H1 (cell line): ENCODE measurements around the gene EMP3. TPM values are rescaled to one million over a fixed set of nuclear protein-coding genes. Genes with fewer than 3 reads are reported as not detected.

Experiments used
- CTCF ChIA-PET: fragments of 300-600 bp; sonication (Branson Sonifier 250); formaldehyde crosslinking; loops from one replicate; lab custom pipeline; 2021; ENCODE audit not compliant: partially characterized antibody; lab: Charles Lee
- POLR2A ChIA-PET: fragments of 300-600 bp; sonication (Branson Sonifier 250); formaldehyde crosslinking; loops from one replicate; lab custom pipeline; 2021; ENCODE audit warnings: inconsistent platforms; ENCODE audit not compliant: partially characterized antibody; lab: Charles Lee
- DNase-seq, 2 experiments: peaks; one replicate each; pipeline versions ENCODE4 v3.0.0 to v3.0.0-alpha.2; 2010 to 2022; ENCODE audit warnings: low spot score in 2 of 2, low read depth in 1 of 2, mixed read lengths in 1 of 2
- FAIRE-seq: peaks from 2 replicates; lab custom pipeline; 2011; peaks lifted over from hg19 to GRCh38; lab: Jason Lieb, UNC
- H2AFZ ChIP-seq: 2 replicates; pipeline ENCODE4 v1.8.1; 2012; ENCODE audit warnings: low read length, inconsistent platforms
- H2AK5ac ChIP-seq: 2 replicates; pipeline ENCODE4 v1.6.1; 2013; ENCODE audit warnings: low read depth, low read length
- H2BK120ac ChIP-seq: replicated peaks from 2 replicates; pipeline ENCODE3; 2013; ENCODE audit warnings: low read depth, low read length, inconsistent platforms
- H2BK12ac ChIP-seq: 2 replicates; pipeline ENCODE4 v1.6.1; 2013; ENCODE audit warnings: low read depth, low read length
- H2BK15ac ChIP-seq: 2 replicates; pipeline ENCODE4 v1.6.1; 2013; ENCODE audit warnings: low read length
- H2BK20ac ChIP-seq: 2 replicates; pipeline ENCODE4 v1.6.1; 2013; ENCODE audit warnings: low read length
- H2BK5ac ChIP-seq: 2 replicates; pipeline ENCODE4 v1.6.1; 2013; ENCODE audit warnings: low read depth, low read length
- H3K14ac ChIP-seq: 2 replicates; pipeline ENCODE4 v1.6.1; 2013; ENCODE audit warnings: inconsistent platforms; ENCODE audit not compliant: insufficient read length
- H3K18ac ChIP-seq: 2 replicates; pipeline ENCODE4 v1.6.1; 2013; ENCODE audit warnings: low read length; ENCODE audit errors: extremely low read depth
- H3K23ac ChIP-seq: 2 replicates; pipeline ENCODE4 v1.6.1; 2013; ENCODE audit warnings: inconsistent platforms; ENCODE audit not compliant: insufficient read length
- H3K23me2 ChIP-seq: 2 replicates; pipeline ENCODE4 v1.6.1; 2013; ENCODE audit warnings: low read depth, low read length
- H3K27ac ChIP-seq: 2 replicates; pipeline ENCODE4 v1.6.1; 2011; ENCODE audit warnings: low read depth, low read length, inconsistent platforms
- H3K27me3 ChIP-seq, 4 experiments: replicated peaks in 1 of 4; 1 replicate in 1 of 4; 2 replicates in 3 of 4; pipeline versions ENCODE4 v1.6.1 to v1.8.1; 2011 to 2013; ENCODE audit warnings: low read length in 3 of 4, mild to moderate bottlenecking in 3 of 4, inconsistent platforms in 2 of 4, mixed read lengths in 2 of 4, moderate library complexity in 1 of 4; ENCODE audit not compliant: control insufficient read depth in 3 of 4, insufficient read depth in 3 of 4; ENCODE audit errors: extremely low read depth in 1 of 4
- H3K36me3 ChIP-seq, 4 experiments: 2 replicates each; pipeline versions ENCODE4 v1.6.1 to v1.8.1; 2011 to 2013; ENCODE audit warnings: mild to moderate bottlenecking in 4 of 4, low read length in 3 of 4, moderate library complexity in 2 of 4, control low read depth in 1 of 4, inconsistent platforms in 1 of 4; ENCODE audit not compliant: insufficient read depth in 4 of 4, control insufficient read depth in 2 of 4
- H3K4ac ChIP-seq: replicated peaks from 2 replicates; pipeline ENCODE3; 2013; ENCODE audit warnings: low read length, low read depth, mixed read lengths, inconsistent platforms; ENCODE audit not compliant: insufficient read length
- H3K4me1 ChIP-seq, 4 experiments: replicated peaks in 1 of 4; 1 replicate in 1 of 4; 2 replicates in 3 of 4; pipeline versions ENCODE4 v1.6.1 to v1.8.1; 2011 to 2013; ENCODE audit warnings: low read length in 3 of 4, inconsistent platforms in 2 of 4, mixed read lengths in 1 of 4; ENCODE audit not compliant: insufficient read depth in 4 of 4, control insufficient read depth in 3 of 4
- H3K4me2 ChIP-seq, 2 experiments: 2 replicates each; pipeline versions ENCODE4 v1.6.1 to v1.8.1; 2011 to 2013; ENCODE audit warnings: low read depth in 2 of 2, low read length in 2 of 2, control low read depth in 1 of 2, inconsistent platforms in 1 of 2, mild to moderate bottlenecking in 1 of 2; ENCODE audit not compliant: insufficient read depth in 1 of 2
- H3K4me3 ChIP-seq, 4 experiments: fragments of 200-600, 300-600 bp in 1 of 4; sonication (generic), shearing (Covaris generic), sonication (Bioruptor Twin) in 1 of 4; 2 replicates each; pipeline versions ENCODE4 v1.5.1 to v1.8.1; 2011 to 2016; ENCODE audit warnings: low read length in 4 of 4, low read depth in 3 of 4, control low read depth in 2 of 4, inconsistent platforms in 2 of 4, mild to moderate bottlenecking in 2 of 4, mixed read lengths in 1 of 4, moderate library complexity in 1 of 4; ENCODE audit not compliant: insufficient read depth in 2 of 4; ENCODE audit errors: extremely low read depth in 1 of 4
- H3K56ac ChIP-seq: replicated peaks from 2 replicates; pipeline ENCODE3; 2013; ENCODE audit warnings: low read depth, mild to moderate bottlenecking, mixed read lengths, low read length, inconsistent platforms; ENCODE audit not compliant: insufficient read length
- H3K79me1 ChIP-seq: 2 replicates; pipeline ENCODE4 v1.6.1; 2013; ENCODE audit warnings: low read depth, low read length, control low read depth
- H3K79me2 ChIP-seq, 2 experiments: 2 replicates each; pipeline versions ENCODE4 v1.6.1 to v1.8.1; 2012 to 2013; ENCODE audit warnings: low read length in 2 of 2, mild to moderate bottlenecking in 2 of 2, inconsistent platforms in 1 of 2; ENCODE audit not compliant: insufficient read depth in 2 of 2, control insufficient read depth in 1 of 2
- H3K9ac ChIP-seq, 4 experiments: replicated peaks in 1 of 4; 1 replicate in 1 of 4; 2 replicates in 3 of 4; pipeline versions ENCODE4 v1.6.1 to v1.8.1; 2011 to 2013; ENCODE audit warnings: low read depth in 3 of 4, low read length in 3 of 4, control low read depth in 2 of 4, mild to moderate bottlenecking in 2 of 4, moderate library complexity in 2 of 4, inconsistent platforms in 1 of 4; ENCODE audit errors: extremely low read depth in 1 of 4
- H3K9me3 ChIP-seq, 2 experiments: 2 replicates each; pipeline versions ENCODE4 v1.6.1 to v1.8.1; 2012 to 2013; ENCODE audit warnings: mild to moderate bottlenecking in 2 of 2, moderate library complexity in 2 of 2, control low read depth in 1 of 2, inconsistent platforms in 1 of 2, low read depth in 1 of 2, low read length in 1 of 2, mixed read lengths in 1 of 2; ENCODE audit not compliant: insufficient read depth in 2 of 2
- H4K20me1 ChIP-seq, 2 experiments: replicated peaks in 1 of 2; 2 replicates each; pipeline versions ENCODE3 to v1.8.1; 2011 to 2013; ENCODE audit warnings: inconsistent platforms in 2 of 2, low read length in 2 of 2, mild to moderate bottlenecking in 1 of 2; ENCODE audit not compliant: insufficient read depth in 2 of 2, control insufficient read depth in 1 of 2
- H4K5ac ChIP-seq: 2 replicates; pipeline ENCODE4 v1.6.1; 2013; ENCODE audit warnings: low read length, low read depth, mixed read lengths, inconsistent platforms; ENCODE audit not compliant: insufficient read length
- H4K8ac ChIP-seq: 2 replicates; pipeline ENCODE4 v1.8.0; 2013; ENCODE audit warnings: mild to moderate bottlenecking, moderate library complexity, low read length, inconsistent platforms; ENCODE audit not compliant: insufficient read depth; ENCODE audit errors: extremely low read depth
- H4K91ac ChIP-seq: replicated peaks from 2 replicates; pipeline ENCODE3; 2013; ENCODE audit warnings: low read length, mixed read lengths, inconsistent platforms; ENCODE audit not compliant: insufficient read length
- BRCA1 ChIP-seq: IDR thresholded peaks from 2 replicates; pipeline ENCODE4 v1.6.1; 2012; ENCODE audit warnings: low read depth, low read length, improper control_type of control experiment
- CBX8 ChIP-seq: fragments of 300-800, 300-1000 bp; sonication (generic); IDR thresholded peaks from 2 replicates; pipeline ENCODE4 v1.7.1; 2016; ENCODE audit warnings: low read depth, low read length, borderline replicate concordance
- CHD1 ChIP-seq: IDR thresholded peaks from 2 replicates; pipeline ENCODE4 v1.6.1; 2012; ENCODE audit warnings: low read depth, low read length, improper control_type of control experiment
- CHD2 ChIP-seq: IDR thresholded peaks from 2 replicates; pipeline ENCODE4 v1.6.1; 2012; ENCODE audit warnings: low read length, improper control_type of control experiment
- HDAC6 ChIP-seq: IDR thresholded peaks from one replicate; pipeline ENCODE4 v1.7.1; 2012; ENCODE audit warnings: low read depth, mild to moderate bottlenecking, inconsistent platforms, low read length, moderate library complexity
- JUN ChIP-seq: IDR thresholded peaks from 2 replicates; pipeline ENCODE4 v1.6.1; 2011; ENCODE audit warnings: low read depth, mild to moderate bottlenecking, improper control_type of control experiment, low read length
- KDM4A ChIP-seq: IDR thresholded peaks from one replicate; pipeline ENCODE4 v1.7.1; 2012; ENCODE audit warnings: low read depth, mild to moderate bottlenecking, moderate library complexity, low read length, inconsistent platforms; ENCODE audit not compliant: severe bottlenecking
- MAFK ChIP-seq: IDR thresholded peaks from 2 replicates; pipeline ENCODE4 v1.6.1; 2012; ENCODE audit warnings: low read depth, mild to moderate bottlenecking, improper control_type of control experiment, low read length
- NANOG ChIP-seq: IDR thresholded peaks from 2 replicates; pipeline ENCODE4 v1.6.1; 2011; ENCODE audit warnings: low read length, low read depth, mild to moderate bottlenecking, inconsistent platforms; ENCODE audit not compliant: insufficient read depth, poor library complexity, severe bottlenecking
- PHF8 ChIP-seq: fragments of 200-600 bp; sonication (generic); conservative IDR thresholded peaks from 2 replicates; pipeline ENCODE4 v1.7.1; 2012; ENCODE audit warnings: low read depth, mild to moderate bottlenecking, inconsistent platforms, low read length, moderate library complexity
- POLR2AphosphoS5 ChIP-seq: IDR thresholded peaks from 2 replicates; pipeline ENCODE4 v1.6.1; 2011; ENCODE audit warnings: low read depth, low read length
- POU5F1 ChIP-seq: IDR thresholded peaks from 2 replicates; pipeline ENCODE4 v1.6.1; 2011; ENCODE audit warnings: low read depth, mild to moderate bottlenecking, low read length, moderate library complexity
- RAD21 ChIP-seq, 2 experiments: IDR thresholded peaks in 1 of 2; conservative IDR thresholded peaks in 1 of 2; 2 replicates each; pipeline ENCODE4 v1.6.1; 2011; ENCODE audit warnings: low read depth in 2 of 2, low read length in 2 of 2, improper control_type of control experiment in 1 of 2, inconsistent platforms in 1 of 2, mild to moderate bottlenecking in 1 of 2, moderate library complexity in 1 of 2
- RBBP5 ChIP-seq: IDR thresholded peaks from 2 replicates; pipeline ENCODE4 v1.7.1; 2012; ENCODE audit warnings: low read depth, mild to moderate bottlenecking, inconsistent platforms, low read length, moderate library complexity, borderline replicate concordance
- RFX5 ChIP-seq: IDR thresholded peaks from 2 replicates; pipeline ENCODE4 v1.6.1; 2011; ENCODE audit warnings: low read depth, low read length, improper control_type of control experiment, borderline replicate concordance
- WGBS, 2 experiments: shearing (Covaris generic) in 1 of 2; methylation state at CpG; one replicate each; pipeline versions ENCODE4 v1.1.6 to v1.1.7; 2013 to 2015; ENCODE audit warnings: low lambda C conversion rate in 2 of 2, mixed read lengths in 2 of 2, inconsistent platforms in 1 of 2, low coverage in 1 of 2, missing lambda C conversion rate in 1 of 2; ENCODE audit not compliant: insufficient replicate concordance in 2 of 2, insufficient coverage in 1 of 2, insufficient read length in 1 of 2; ENCODE audit errors: extremely low coverage in 1 of 2, missing lambda C conversion rate in 1 of 2; 5-methylcytosine and 5-hydroxymethylcytosine counted together
- polyA plus RNA-seq, 7 experiments: library from polyadenylated mRNA; depleted of rRNA in 3 of 7; stranded (reverse) in 5 of 7; unstranded in 2 of 7; fragments of >200 nt in 5 of 7; fragments of 200-250 nt in 2 of 7; gene quantifications; 1 replicate in 5 of 7; 2 replicates in 1 of 7; 4 replicates in 1 of 7; pipeline versions ENCODE4 v1.2.1 to v1.2.3, GENCODE V29; 2011 to 2013; ENCODE audit warnings: missing spikeins in 2 of 7, mixed read lengths in 2 of 7
- total RNA-seq: library from RNA; stranded (reverse); fragmentation: NEBNext Ultra II Directional; extraction: Animal tissue kit (Norgen Biotek cat#: 25700); gene quantifications from 2 replicates; pipeline ENCODE4 v1.2.1, GENCODE V29; 2021

The EMP3 gene
- total and polyA plus RNA-seq, 2 of the 8 experiments (the other 6 are each of a cell fraction or from before 2014, with no cell fraction given), result 18.4 to 87.8 TPM

DNA sequence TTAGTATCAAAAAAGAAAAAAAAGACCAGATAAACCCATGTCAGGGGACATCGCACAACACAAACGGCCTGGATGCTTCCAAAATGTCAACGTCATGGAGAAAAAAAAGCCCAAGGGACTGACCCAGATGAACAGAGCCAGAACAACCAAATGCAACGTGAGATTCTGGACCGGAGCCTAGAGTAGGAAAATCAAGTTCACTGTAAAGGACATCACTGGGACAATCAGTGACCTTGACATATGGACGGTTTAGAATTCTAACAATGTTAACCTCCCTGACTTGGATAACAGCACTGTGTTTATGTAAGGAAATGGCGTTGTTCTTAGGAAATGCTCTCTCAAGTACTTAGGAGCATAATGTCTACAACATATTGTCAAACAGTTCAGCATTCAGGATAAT is 15.1 kb upstream of the EMP3 start:
- no peak overlapping the region for H4K8ac ChIP-seq
- H4K5ac ChIP-seq, result no peak overlapping the region
- no peak overlapping the region for H2BK120ac ChIP-seq
- no peaks in the 10 kb centered on the region; a peak in 1 of 4 replicates for H3K9me3 ChIP-seq
- H2BK20ac ChIP-seq, result no peak overlapping the region
- H3K27me3 ChIP-seq, result no peaks in the 10 kb centered on the region
- no peak overlapping the region for H2BK15ac ChIP-seq
- 91% methylated on average over 7 of the region's 7 CpGs; no CpG with 5 or more reads in 1 of the 2 experiments for WGBS, 2 experiments
- H2BK12ac ChIP-seq, result no peak overlapping the region
- H2AFZ ChIP-seq, result no peak overlapping the region
- H3K4ac ChIP-seq, result no peak overlapping the region
- no peak overlapping the region for H3K56ac ChIP-seq
- no peak overlapping the region for H3K27ac ChIP-seq
- H3K79me2 ChIP-seq, result no peaks in the 10 kb centered on the region
- no peak overlapping the region for H2AK5ac ChIP-seq
- H3K9ac ChIP-seq, result no peak overlapping the region
- H3K79me1 ChIP-seq, result no peaks in the 10 kb centered on the region
- H3K4me3 ChIP-seq, result no peak overlapping the region
- H3K23ac ChIP-seq, result no peak overlapping the region
- FAIRE-seq, result no peak
- no peak overlapping the region for H2BK5ac ChIP-seq
- no peak overlapping the region for H3K4me2 ChIP-seq
- CTCF ChIA-PET, result interaction anchor here (1.1 to 5.0 kb wide), 3 partner anchors 24 to 46 kb away, joined by 3 to 37 read pairs (median 4); no protein-coding TSS in a partner anchor
- H3K18ac ChIP-seq, result no peak overlapping the region
- POLR2A ChIA-PET, result no interaction called here
- H4K91ac ChIP-seq, result no peak overlapping the region
- H3K4me1 ChIP-seq, result peaks cover 0 to 8% (median 4%) of the 10 kb centered on the region in 4 experiments; a peak in 5 of 7 replicates
- H3K14ac ChIP-seq, result no peak overlapping the region
- no peaks in the 10 kb centered on the region for H3K23me2 ChIP-seq
- no peaks in the 10 kb centered on the region for H3K36me3 ChIP-seq
- no peaks in the 10 kb centered on the region for H4K20me1 ChIP-seq
- DNase-seq, result no peak
- TF ChIP-seq RAD21 (IDR thresholded peaks at IDR 0.05 in 1 of 2, conservative IDR thresholded peaks at IDR 0.05 in 1 of 2; ENCODE audit: low read depth in 2 of 2, low read length in 2 of 2), result no peak
- no peak for TF ChIP-seq JUN
- TF ChIP-seq MAFK, result no peak
- no peak for TF ChIP-seq NANOG
- TF ChIP-seq RBBP5, result no peak
- no peak for TF ChIP-seq CHD1
- no peak for TF ChIP-seq CHD2
- TF ChIP-seq KDM4A, result no peak
- TF ChIP-seq HDAC6, result no peak
- no peak for TF ChIP-seq CBX8
- TF ChIP-seq POU5F1, result no peak
- TF ChIP-seq POLR2AphosphoS5, result no peak
- no peak for TF ChIP-seq PHF8
- no peak for TF ChIP-seq RFX5
- no peak for TF ChIP-seq BRCA1
